Activated naive CD8-positive, alpha-beta T cell treated with anti-CD3 and anti-CD28 coated beads, Interleukin-2, amount 10 ng/mL, durations not matched to agents 7 days and 5 days (primary cell): ENCODE data around the gene ZNF526. TPM values are rescaled to one million over a fixed set of nuclear protein-coding genes. Genes with fewer than 3 reads are reported as not detected.
A peak's percentile ranks its signal among the peaks of the same experiment; 100 is the strongest.

Experiments
- ATAC-seq: fragments of 150-1000 bp; cut with Tn5 transposase; one replicate; pipeline ENCODE4 v1.10.0; 2021; ENCODE audit warnings: low read depth, moderate library complexity
- POLR2A ChIA-PET: fragments of 350-600 bp; sonication (Branson Sonifier 250); formaldehyde crosslinking; loops from one replicate; lab custom pipeline; 2021; ENCODE audit warnings: antibody characterized with exemption; lab: Charles Lee
- DNase-seq: peaks from one replicate; pipeline ENCODE4 v3.0.0; 2021
- H3K27ac Mint-ChIP-seq: one replicate; pipeline ENCODE4 v1.8.0; 2022; ENCODE audit warnings: mild to moderate bottlenecking, mixed read lengths
- H3K27me3 Mint-ChIP-seq: one replicate; pipeline ENCODE4 v1.8.0; 2022; ENCODE audit warnings: mild to moderate bottlenecking, moderate library complexity, mixed read lengths
- H3K36me3 Mint-ChIP-seq: one replicate; pipeline ENCODE4 v1.8.0; 2021; ENCODE audit warnings: mild to moderate bottlenecking, mixed read lengths
- H3K4me1 Mint-ChIP-seq: one replicate; pipeline ENCODE4 v1.8.0; 2021; ENCODE audit warnings: mixed read lengths
- H3K4me3 Mint-ChIP-seq: one replicate; pipeline ENCODE4 v1.8.0; 2022; ENCODE audit warnings: mild to moderate bottlenecking, moderate library complexity, mixed read lengths
- H3K9me3 Mint-ChIP-seq: one replicate; pipeline ENCODE4 v1.8.0; 2021; ENCODE audit warnings: mixed read lengths
- total RNA-seq, 2 experiments: library from RNA; stranded (reverse); gene quantifications; one replicate each; pipeline ENCODE4 v1.2.3, GENCODE V29; 2021

The ZNF526 gene
- total RNA-seq, 2 experiments from 2014 or later, result 19.6 to 20.6 TPM

GRCh38 chr19:42184401-42184861 is 35.7 kb upstream of the ZNF526 start:
- Mint-ChIP-seq H3K4me1 (peaks cover 26% of the 10 kb centered on the region), H3K36me3 (no peaks in the 10 kb centered on the region), H3K27me3 (peaks cover 10% of the 10 kb centered on the region), H3K9me3 (no peaks in the 10 kb centered on the region), H3K4me3 (peak overlapping the region; percentile 49), H3K27ac (peak overlapping the region; percentile 81)
- ATAC-seq, result peak; percentile 28
- POLR2A ChIA-PET, result interaction anchor here (0.5 to 4.8 kb wide), 7 partner anchors 8 to 95 kb away, joined by 3 to 21 read pairs (median 3); partner anchors contain the start of gene POU2F2
- DNase-seq, result peak; percentile 72

DNA sequence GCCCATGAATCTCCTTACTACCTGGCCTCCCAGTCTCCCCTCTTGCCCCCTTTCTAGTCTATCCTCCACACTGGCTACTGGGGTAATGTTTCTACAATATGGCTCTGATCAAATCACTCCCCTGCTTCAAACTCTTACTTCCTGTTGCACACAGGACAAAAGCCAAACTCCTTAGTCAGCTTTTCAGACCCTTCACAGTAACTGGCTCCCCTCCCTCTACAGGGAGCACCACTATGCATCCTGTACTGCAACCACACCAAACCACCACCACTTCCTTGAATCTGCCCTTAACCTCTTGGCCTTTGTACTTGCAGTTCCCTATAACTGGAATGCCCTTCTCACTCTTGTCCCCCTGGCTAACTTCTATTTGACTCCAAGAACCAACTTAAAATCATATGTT is 34.8 kb upstream of the ZNF526 start:
- H3K36me3 Mint-ChIP-seq, result no peaks in the 10 kb centered on the region
- H3K27ac Mint-ChIP-seq, result peak overlapping the region; percentile 81
- POLR2A ChIA-PET, result interaction anchor here (0.6 to 4.8 kb wide), 7 partner anchors 8 to 61 kb away, joined by 3 to 21 read pairs (median 4); partner anchors contain the start of genes GSK3A and POU2F2
- H3K9me3 Mint-ChIP-seq, result no peaks in the 10 kb centered on the region
- peaks cover 12% of the 10 kb centered on the region for H3K27me3 Mint-ChIP-seq
- DNase-seq, result peak; percentile 40
- peak; percentile 97 for ATAC-seq
- peak overlapping the region; percentile 73 for H3K4me3 Mint-ChIP-seq
- H3K4me1 Mint-ChIP-seq, result peaks cover 28% of the 10 kb centered on the region

DNA sequence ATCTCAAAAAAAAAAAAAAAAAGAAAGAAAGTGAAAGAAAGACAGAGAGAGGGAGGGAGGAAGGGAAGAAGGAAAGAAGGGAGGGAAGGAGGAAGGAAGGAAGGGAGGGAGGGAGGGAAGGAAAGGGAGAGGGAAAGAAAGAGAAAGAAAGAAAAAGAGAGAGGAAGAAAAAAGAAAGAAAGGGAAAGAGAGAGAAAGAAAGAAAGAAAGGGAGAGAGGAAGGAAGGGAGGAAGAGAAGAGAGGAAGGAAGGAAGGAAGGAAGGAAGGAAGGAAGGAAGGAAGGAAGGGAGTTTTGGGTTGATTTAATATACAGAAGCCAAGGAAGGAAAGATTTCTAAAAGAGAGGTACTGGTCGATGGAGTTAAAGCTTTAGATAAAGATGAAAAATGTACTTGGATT is 31.4 kb upstream of the ZNF526 start:
- Mint-ChIP-seq H3K36me3 (peaks cover 6% of the 10 kb centered on the region), H3K27ac (no peak overlapping the region), H3K4me1 (peaks cover 34% of the 10 kb centered on the region), H3K27me3 (peaks cover 2% of the 10 kb centered on the region), H3K4me3 (no peak overlapping the region), H3K9me3 (peaks cover 4% of the 10 kb centered on the region)
- DNase-seq, result no peak
- no peak for ATAC-seq
- POLR2A ChIA-PET, result interaction anchor here (0.6 to 1.7 kb wide), 2 partner anchors 10 to 69 kb away, joined by 5 to 11 read pairs; no protein-coding TSS in a partner anchor

DNA sequence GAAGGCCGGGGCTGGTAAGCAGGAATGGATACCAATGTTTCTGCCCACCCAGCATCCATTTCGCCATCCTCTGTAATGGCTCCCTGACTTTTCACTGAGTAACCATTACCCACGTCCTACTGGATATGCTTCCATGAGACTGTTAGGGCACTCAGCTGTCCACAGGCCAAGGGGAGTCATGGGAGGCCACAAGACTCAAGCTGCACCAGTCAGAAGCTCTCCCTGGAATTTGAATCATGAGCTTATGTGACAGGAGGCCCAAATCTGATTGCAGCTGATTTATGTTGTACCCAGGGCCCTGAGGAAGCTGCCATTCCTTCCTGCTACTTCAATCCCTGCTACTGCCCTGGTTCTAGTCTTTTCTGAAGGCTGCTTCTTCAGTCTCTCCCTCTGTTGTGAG is 31.0 kb upstream of the ZNF526 start:
- Mint-ChIP-seq H3K4me3 (no peak overlapping the region), H3K27ac (no peak overlapping the region), H3K4me1 (peaks cover 36% of the 10 kb centered on the region), H3K9me3 (peaks cover 7% of the 10 kb centered on the region), H3K36me3 (peaks cover 7% of the 10 kb centered on the region), H3K27me3 (peaks cover 3% of the 10 kb centered on the region)
- no peak for ATAC-seq
- POLR2A ChIA-PET, result interaction anchor here (0.6 to 1.7 kb wide), 3 partner anchors 10 to 110 kb away, joined by 3 to 11 read pairs (median 5); no protein-coding TSS in a partner anchor
- DNase-seq, result no peak

DNA sequence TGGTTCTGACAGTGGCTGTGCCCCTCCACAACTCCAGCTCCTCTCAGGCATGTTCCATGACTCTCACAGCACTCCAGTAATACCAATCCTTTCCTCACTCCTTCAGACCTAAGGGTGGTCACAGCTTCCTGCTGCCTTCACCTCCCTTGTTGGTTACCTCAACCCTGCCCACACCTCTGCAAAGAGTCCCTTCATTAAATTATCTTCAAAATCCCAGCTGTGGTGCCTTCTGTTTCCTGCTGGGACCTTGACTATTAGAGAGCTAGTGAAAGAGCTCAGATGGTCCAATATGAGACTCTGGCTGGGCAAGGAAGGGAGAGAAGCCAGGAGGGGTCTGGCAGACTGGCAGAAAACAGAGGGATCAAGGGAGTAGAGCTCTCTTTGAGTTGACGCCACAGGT is 28.8 kb upstream of the ZNF526 start:
- Mint-ChIP-seq H3K27ac (peak overlapping the region; percentile 15), H3K27me3 (peaks cover 4% of the 10 kb centered on the region), H3K36me3 (peaks cover 13% of the 10 kb centered on the region), H3K4me3 (no peak overlapping the region), H3K4me1 (peaks cover 25% of the 10 kb centered on the region), H3K9me3 (peaks cover 8% of the 10 kb centered on the region)
- DNase-seq, result no peak
- POLR2A ChIA-PET, result interaction anchor here (1.2 kb wide), 1 partner anchor 8 kb away, joined by 3 read pairs; no protein-coding TSS in a partner anchor
- ATAC-seq, result peak; percentile 18

GRCh38 chr19:42191855-42192254 is 28.3 kb upstream of the ZNF526 start:
- peaks cover 18% of the 10 kb centered on the region for H3K36me3 Mint-ChIP-seq
- H3K9me3 Mint-ChIP-seq, result peaks cover 8% of the 10 kb centered on the region
- ATAC-seq (no peak), DNase-seq (no peak)
- peak overlapping the region; percentile 6 for H3K4me3 Mint-ChIP-seq
- H3K27ac Mint-ChIP-seq, result no peak overlapping the region
- POLR2A ChIA-PET, result interaction anchor here (1.2 kb wide), 1 partner anchor 8 kb away, joined by 3 read pairs; no protein-coding TSS in a partner anchor
- H3K4me1 Mint-ChIP-seq, result peaks cover 30% of the 10 kb centered on the region
- peaks cover 4% of the 10 kb centered on the region for H3K27me3 Mint-ChIP-seq

DNA sequence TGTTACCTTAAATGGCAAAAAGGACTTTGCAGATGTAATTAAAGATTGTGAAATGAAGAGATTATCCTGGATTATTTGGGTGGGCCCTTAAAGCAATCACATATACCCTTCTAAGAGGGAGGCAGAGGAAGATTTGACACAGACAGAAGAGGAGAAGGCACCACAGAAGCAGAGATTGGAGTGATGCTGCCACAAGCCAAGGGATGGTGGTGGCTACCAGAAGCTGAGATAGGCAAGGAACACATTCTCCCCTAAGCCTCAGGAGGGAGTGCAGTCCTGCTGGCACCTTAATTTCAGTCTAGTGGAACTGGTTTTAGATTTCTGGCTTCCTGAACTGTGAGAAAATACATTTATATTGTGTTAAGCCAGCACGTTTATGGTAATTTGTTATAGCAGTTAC is 26.8 kb upstream of the ZNF526 start:
- peaks cover 8% of the 10 kb centered on the region for H3K9me3 Mint-ChIP-seq
- POLR2A ChIA-PET, result no interaction called here
- no peak for ATAC-seq
- peaks cover 38% of the 10 kb centered on the region for H3K4me1 Mint-ChIP-seq
- H3K4me3 Mint-ChIP-seq, result no peak overlapping the region
- H3K27me3 Mint-ChIP-seq, result peaks cover 4% of the 10 kb centered on the region
- H3K27ac Mint-ChIP-seq, result no peak overlapping the region
- peaks cover 24% of the 10 kb centered on the region for H3K36me3 Mint-ChIP-seq
- no peak for DNase-seq

- H3K9me3 Mint-ChIP-seq, result peaks cover 8% of the 10 kb centered on the region
- peaks cover 41% of the 10 kb centered on the region for H3K4me1 Mint-ChIP-seq
- DNase-seq, result no peak
- ATAC-seq, result no peak
- peaks cover 4% of the 10 kb centered on the region for H3K27me3 Mint-ChIP-seq
- H3K27ac Mint-ChIP-seq, result no peak overlapping the region
- POLR2A ChIA-PET, result no interaction called here
- peaks cover 26% of the 10 kb centered on the region for H3K36me3 Mint-ChIP-seq
- no peak overlapping the region for H3K4me3 Mint-ChIP-seq
These were observed 26.4 kb upstream of the ZNF526 start for GRCh38 chr19:42193706-42194105.

- peaks cover 33% of the 10 kb centered on the region for H3K36me3 Mint-ChIP-seq
- peaks cover 8% of the 10 kb centered on the region for H3K9me3 Mint-ChIP-seq
- peak overlapping the region; percentile 86 for H3K27ac Mint-ChIP-seq
- no peak for ATAC-seq
- H3K4me3 Mint-ChIP-seq, result no peak overlapping the region
- no peak for DNase-seq
- peaks cover 2% of the 10 kb centered on the region for H3K27me3 Mint-ChIP-seq
- POLR2A ChIA-PET, result interaction anchor here (1.4 to 2.6 kb wide), 2 partner anchors 11 to 84 kb away, joined by 6 to 7 read pairs; no protein-coding TSS in a partner anchor
- H3K4me1 Mint-ChIP-seq, result peaks cover 54% of the 10 kb centered on the region
These were observed 23.8 kb upstream of the ZNF526 start for GRCh38 chr19:42196011-42197001.

DNA sequence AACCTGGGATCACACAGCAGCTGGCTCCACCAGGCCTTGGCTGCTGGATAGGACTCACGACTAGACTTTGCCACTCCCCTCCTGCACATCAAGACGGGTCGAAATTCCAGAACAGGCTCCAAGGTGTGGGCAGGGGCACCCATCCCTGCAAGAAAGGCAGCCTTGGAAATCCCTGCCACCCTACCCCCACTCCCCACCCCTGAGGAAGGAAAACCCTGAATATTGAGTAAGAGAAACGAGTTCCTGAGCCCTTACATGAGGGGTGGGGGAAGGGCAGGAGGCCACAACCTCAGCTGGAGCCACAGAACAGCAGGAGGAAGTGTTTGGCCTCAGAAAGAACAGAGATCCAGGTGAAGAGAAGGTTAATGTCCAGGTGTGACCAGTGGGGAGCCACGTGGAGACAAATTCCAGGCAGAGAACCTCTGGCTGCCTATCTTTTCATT is 22.7 kb upstream of the ZNF526 start:
- POLR2A ChIA-PET, result interaction anchor here (0.6 to 2.6 kb wide), 8 partner anchors 9 to 1331 kb away, joined by 3 to 11 read pairs (median 6); partner anchors contain the start of gene ZNF526
- ATAC-seq (no peak), DNase-seq (peak; percentile 55)
- peaks cover 8% of the 10 kb centered on the region for H3K9me3 Mint-ChIP-seq
- peaks cover 2% of the 10 kb centered on the region for H3K27me3 Mint-ChIP-seq
- peak overlapping the region; percentile 82 for H3K4me3 Mint-ChIP-seq
- H3K27ac Mint-ChIP-seq, result peak overlapping the region; percentile 86
- H3K36me3 Mint-ChIP-seq, result peaks cover 38% of the 10 kb centered on the region
- H3K4me1 Mint-ChIP-seq, result peaks cover 56% of the 10 kb centered on the region

GRCh38 chr19:42198676-42199439 is 21.3 kb upstream of the ZNF526 start:
- POLR2A ChIA-PET, result interaction anchor here (0.6 to 5.7 kb wide), 25 partner anchors 9 to 86 kb away, joined by 3 to 63 read pairs (median 4); partner anchors contain the start of genes CIC, DEDD2, GSK3A and ZNF526
- Mint-ChIP-seq H3K36me3 (peaks cover 40% of the 10 kb centered on the region), H3K4me1 (peaks cover 61% of the 10 kb centered on the region), H3K9me3 (peaks cover 2% of the 10 kb centered on the region), H3K27ac (peak overlapping the region; percentile 95), H3K27me3 (peaks cover 2% of the 10 kb centered on the region), H3K4me3 (peak overlapping the region; percentile 77)
- ATAC-seq, result peak; percentile 68
- DNase-seq, result no peak

GRCh38 chr19:42199440-42200115 is 20.5 kb upstream of the ZNF526 start:
- peak; percentile 68 for ATAC-seq
- Mint-ChIP-seq H3K36me3 (peaks cover 42% of the 10 kb centered on the region), H3K9me3 (no peaks in the 10 kb centered on the region), H3K4me1 (peaks cover 59% of the 10 kb centered on the region), H3K27me3 (no peaks in the 10 kb centered on the region), H3K4me3 (peak overlapping the region; percentile 77), H3K27ac (peak overlapping the region; percentile 95)
- DNase-seq, result peak; percentile 86
- POLR2A ChIA-PET, result interaction anchor here (0.6 to 5.7 kb wide), 22 partner anchors 8 to 86 kb away, joined by 3 to 63 read pairs (median 4); partner anchors contain the start of genes CIC, DEDD2, GSK3A and ZNF526
